ENCODE measurements around the gene FAHD1.
"Not testable (repeated sequence)": the region's sequence is repeated elsewhere in the genome, so short reads cannot be mapped to it uniquely, and the experiment has no call there.

FAHD1 gene

DNA sequence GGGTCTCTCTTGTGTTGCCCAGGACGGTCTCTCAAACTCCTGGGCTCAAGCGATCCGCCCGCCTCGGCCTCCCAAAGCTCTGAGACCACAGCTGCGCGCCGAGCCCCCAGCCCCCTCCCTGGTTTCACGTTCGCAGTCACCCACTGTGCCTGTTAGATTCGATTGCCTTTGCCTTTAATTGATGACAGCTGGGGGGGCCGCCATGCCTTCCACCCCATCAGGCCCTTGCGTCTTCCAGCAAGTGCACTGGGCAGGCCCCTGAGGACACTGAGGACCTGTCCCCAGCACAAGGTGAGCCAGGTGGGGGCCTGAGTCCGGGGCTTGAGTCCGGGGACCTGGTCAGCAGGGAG lies 36.8 kb upstream of the FAHD1 start:
- no peak for FAIRE-seq

DNA sequence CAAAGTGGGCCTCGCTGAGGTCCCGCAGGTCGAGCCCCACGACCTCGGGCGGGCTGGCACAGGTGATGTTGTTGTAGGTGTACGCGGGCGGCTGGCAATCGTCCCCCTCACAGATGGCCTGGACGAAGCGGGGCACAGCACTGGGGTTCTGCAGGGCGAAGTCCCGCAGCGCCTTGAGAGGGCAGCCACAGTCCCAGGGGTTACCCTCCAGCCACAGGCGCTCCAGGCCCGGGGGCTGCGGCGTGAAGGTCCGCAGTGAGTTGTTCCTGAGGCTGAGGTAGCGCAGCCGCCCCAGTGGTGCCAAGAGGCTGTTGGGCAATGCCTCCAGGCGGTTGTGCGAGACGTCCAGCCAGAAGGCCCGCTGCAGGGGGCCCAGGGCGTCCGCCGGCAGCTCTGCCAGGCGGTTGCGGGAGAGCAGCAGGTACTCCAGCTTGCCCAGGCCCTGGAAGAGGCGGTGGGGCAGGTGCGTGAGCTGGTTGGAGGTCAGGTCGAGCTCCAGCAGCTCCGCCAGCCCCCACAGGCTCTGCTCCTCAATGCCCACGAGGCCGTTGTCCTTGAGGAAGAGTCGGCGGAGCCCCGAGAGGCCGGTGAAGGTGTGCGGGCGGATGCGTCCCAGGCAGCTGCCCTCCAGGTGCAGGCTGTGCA lies 36.3 kb upstream of the FAHD1 start:
- no peak for FAIRE-seq

DNA sequence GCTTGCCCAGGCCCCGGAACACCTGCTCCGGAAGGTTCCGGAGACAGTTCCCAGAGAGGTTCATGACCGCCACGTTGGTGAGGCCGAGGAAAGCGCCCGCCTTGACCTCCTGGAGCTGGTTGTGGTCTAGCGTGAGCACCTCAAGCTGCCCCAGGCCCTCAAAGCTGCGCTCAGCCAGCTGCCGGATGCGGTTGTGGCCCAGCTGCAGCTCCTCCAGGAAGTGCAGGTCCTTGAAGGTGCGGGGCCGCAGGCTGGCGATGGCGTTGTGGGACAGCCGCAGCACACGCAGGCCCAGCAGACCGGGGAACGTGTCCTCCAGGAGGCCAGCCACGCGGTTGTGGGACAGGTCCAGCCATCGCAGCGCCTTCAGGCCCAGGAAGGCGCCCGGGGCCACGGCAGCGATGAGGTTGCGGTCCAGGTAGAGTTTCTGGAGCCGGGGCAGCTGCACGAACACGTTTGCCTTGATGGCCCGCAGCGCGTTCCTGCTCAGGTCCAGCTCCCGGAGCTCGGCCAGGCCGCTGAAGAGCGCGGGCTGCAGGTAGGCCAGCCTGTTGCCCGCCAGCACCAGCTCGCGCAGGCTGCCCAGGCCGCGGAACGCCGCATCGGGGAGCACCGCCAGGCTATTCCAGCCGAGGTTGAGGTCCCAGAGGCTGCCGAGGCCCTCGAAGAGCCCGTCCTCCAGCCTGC lies 35.6 kb upstream of the FAHD1 start:
- no peak for FAIRE-seq

DNA sequence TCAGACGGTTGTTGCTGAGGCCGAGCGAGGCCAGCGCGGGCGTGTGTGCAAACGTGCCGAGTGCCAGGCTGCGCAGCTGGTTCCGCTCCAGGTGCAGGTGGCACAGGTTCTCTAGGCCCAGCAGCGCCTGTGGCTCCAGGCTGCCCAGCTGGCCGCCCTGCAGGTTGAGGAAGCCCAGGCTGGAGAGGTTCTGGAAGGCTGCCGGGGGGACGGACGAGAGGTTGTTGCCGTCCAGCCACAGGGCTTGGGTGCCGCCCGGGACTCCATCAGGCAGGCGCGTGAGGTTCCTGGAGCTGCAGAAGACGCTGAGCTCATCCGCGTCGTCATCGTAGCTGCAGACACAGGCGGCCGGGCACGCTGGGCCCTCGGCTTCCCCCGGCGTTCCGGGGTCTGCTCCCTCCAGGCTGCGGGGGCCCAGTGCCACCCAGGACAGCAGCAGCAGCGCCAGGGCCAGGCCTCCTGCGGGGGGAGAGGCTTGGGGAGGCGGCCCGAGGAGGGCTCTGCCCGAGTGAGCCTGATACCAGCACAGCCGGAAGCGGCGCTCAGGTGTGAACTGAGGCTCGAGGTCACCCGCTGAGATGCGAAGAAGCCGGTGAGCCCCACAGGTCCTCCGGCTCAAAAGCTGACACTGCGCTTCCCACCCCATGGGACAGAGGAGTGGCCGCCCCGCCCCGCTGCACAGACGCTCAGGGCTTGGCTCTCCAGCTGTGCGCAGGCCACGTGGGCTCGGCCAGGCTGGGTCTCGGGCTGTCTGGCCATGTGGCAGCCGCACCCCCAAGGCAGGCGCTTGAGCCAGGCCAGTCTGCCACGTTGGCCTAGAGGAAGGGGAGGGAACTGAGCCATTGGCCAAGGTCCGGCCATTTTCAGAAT lies 34.8 kb upstream of the FAHD1 start:
- no peak for FAIRE-seq

DNA sequence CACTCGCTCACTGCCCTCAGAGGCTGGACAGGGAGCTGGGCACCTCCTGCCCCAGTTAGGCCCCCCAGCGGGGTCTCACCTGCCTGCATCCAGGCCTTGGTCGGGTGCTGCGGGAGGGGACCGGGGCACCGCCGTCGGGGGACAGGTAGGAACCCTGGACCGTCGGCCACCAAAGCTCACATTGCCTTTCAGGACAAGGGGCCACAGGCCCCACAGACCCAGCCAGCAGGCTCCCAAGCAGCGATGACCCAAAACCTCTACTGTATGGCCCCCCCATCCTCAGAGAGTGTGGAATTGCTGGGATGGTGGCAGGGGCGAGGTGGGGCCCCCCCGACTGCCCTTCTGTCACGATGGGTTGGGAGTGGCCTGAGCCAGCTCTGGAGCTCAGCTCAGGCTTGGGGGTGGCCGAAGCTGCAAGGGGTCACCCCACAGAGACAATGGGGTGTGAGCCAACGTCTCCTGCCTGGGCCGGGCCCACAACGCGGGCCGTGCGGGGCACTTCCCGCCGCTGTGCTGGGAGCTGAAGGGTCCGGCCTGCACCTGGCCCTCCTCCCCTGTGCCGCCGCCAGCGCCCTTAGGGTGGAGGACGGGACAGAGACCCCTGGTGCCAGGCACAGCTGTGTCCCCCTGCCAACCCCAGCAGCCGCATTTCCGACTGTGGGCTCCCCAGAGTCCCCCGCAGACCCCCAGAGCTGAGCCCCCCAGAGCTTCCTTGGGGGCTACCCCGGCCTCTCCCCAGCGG lies 34.0 kb upstream of the FAHD1 start:
- FAIRE-seq = no peak

DNA sequence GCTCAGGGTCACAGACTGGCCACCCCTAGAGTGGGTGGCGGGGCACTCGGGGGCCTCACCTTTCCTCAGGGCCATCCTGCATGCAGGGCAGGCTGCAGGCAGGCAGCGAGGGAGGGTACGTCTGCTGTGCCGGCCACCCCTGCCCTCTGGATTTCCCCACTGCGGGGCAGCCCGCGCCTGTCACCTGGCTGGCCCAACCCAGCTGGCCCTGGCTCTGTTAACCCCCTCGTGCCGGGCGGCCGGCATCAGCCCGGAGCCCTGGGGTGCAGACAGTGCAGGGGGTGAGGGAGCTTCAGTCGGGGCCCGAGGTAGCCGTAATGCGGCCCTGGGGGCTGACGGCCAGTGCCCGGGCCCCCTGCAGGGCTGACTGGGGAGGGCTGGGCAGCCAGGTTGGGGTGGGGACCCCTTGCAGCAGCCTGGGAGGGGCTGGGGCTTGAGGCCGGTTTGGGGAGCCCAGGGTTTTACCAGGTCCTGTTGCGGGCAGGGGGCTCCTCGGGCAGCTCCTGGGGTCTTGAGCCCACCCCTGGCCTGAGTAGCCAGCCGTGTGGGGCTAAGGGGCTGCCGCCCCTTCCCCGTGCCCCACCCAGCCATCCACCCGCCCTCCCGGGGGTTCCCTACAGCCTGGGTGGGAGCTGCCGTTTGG lies 33.3 kb upstream of the FAHD1 start, which contains the start of gene IGFALS:
Gene IGFALS (minus strand): TSS at position 128 of the 643 bp plus-strand sequence. CDS start 53 bp downstream, at position 75.
- FAIRE-seq = no peak

DNA sequence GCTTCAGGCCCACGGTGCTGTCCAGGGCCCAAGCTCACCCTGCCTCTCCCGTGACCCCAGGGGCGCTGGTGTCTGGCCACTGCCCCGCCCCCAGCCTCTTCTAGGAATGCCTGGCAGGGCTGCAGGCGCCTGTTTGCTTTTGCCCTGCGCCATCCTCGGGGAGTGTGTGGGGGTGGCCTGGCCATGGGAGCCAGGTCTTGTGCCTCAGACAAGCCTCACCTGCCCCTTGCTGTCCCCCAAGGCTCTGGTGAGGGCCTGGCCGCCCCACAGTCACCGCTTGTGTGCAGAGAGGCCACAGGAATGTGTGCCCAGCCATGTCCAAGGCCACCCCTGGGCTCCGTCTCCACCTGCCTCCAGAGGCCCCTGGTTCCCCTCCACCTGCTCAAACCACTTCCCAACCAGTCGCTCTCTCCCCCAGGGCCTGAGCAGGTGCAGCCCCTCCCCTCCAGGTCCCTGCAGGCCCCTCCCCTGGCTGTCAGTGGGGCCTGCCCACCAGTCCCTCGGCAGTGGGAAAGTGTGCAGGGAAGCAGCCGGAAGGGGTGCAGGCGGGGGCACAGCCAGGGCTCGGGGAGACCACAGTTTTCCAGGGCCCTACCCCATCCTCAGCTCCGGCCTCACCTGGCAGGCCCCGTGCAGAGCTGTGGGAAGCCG lies 32.7 kb upstream of the FAHD1 start:
- FAIRE-seq = no peak

DNA sequence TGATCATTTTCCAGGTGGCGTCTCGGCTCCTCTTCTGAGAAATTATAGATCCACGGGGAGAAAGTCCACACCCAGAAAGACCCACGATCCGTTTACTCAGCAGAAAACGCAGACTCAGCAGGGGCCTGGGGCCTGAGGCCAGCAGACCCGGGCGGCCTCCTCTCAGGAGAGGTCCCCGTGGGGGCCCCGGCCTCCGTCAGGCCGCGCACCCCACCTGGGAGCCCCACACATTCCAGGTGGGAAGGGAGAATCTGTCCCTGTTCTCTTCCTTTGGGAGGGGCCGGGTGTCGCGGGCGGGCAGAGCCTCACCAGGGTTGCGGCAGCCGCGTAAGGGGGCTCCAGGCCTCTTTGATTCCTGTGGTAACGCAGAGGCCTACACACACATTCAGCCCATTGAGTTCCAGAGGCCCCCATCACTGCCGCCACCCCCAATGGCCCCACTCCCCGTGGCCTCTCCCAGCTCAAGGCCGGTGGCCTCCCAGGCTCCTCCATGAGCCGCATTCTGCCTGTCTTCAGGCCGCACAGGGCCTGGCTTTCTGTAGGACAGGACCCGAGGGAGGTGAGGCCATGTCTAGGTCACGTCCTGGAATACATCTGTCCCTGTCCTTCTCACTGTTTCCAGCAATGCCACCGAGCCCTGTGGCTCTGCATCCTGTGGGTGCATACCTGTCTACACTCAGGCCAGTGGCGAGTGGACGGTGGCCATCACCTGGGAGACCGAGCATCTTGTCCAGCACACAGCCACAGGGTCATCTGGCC lies 31.9 kb upstream of the FAHD1 start:
- FAIRE-seq = no peak

DNA sequence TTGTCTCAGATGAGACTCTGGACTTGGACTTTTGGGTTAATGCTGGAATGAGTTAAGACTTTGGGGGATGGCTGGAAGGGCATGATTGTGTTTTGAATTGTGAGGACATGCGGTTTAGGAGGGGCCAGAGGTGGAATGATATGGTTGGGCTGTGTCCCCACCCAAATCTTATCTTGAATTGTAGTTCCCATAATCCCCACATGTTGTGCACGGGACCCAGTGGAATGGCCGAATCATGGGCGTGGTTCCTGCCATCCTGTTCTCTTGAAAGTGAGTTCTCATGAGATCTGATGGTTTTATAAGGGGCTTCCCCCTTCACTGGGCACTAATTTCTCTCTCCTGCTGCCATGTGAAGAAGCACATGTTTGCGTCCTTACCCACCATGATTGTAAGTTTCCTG lies 27.7 kb upstream of the FAHD1 start:
- FAIRE-seq = not testable (repeated sequence)

DNA sequence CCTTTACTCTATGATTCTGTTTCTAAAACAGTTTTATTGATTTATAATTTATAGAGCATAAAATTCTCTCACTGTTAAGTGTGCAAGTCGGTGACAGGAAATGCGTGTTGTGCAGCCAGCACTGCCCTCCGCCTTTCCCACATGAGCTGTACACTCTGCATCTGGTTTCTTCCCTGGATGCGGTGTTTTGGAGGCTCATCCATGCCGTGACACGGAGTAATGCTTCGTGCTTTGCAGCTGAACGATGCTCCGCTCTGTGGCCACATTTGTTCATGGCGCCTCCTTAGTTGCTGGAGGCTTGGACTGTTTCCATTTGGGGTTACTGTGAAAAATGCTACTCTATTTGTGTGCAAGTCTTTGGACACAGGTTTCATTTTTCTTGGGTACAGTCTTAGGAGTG lies 26.3 kb upstream of the FAHD1 start:
- FAIRE-seq = no peak

DNA sequence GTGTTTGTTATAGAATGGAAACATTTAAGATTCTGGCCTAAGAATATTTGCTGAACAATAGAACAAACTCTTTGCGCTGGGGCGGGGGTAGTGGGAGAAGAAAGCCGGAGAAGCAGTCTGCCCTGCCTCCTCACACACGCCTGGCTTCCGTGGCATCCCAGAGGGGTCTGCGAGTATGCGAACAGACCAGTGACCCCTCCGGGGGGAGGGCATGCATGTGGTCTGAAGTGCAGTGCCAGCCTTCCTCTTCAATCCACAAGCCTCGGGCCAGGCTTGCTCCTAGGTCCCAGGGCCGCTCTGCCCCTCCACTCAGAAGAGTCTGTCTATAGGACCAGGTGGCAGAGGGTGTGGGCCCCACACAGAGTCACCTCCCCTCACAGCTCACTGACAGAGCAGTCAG lies 19.4 kb upstream of the FAHD1 start:
- no peak for FAIRE-seq

DNA sequence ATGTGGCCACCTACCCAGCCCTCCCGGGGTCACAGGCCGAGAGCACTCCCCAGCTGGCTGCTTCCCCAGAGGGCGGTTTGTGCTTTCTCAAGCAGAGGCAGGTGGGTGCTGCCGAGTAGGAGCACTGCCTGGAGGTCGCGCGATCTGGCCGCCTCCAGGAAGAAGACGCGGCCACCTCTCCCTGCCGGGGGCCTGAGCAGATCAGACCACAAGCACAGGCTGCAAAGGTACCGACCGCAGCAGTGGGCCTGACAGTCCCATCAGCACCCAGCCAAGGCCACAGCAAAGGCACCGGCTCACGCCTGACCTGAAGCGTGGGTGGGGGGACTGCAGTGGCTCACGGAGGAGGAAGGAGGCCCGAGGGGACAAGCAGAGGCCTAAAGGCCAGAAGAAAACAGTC lies 18.3 kb upstream of the FAHD1 start:
- no peak for FAIRE-seq

DNA sequence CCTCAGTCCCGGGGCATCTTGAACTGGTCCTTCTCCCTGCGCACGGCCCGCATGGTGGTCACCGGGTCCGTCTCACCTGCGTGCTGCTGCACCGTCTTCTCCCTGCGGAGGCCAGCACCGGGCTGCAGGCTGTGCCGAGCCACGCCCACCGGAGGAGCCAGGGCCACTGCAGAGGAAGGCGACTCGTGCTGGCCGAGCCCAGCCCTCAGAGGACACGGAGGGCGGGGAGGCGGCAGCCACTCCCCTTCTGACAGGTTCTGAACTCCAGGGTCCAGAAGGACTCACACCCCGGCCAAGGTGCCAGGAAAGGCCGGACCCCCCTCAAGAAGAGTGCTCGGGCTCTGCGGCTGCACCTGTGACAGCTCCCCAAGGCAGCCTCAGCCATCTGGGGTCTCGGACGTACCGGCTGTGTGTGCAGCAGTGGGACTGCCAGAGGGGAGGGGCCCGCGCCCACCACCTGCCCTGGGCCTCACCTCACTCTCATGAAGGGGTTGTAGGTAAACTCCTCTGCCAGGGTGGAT lies 17.7 kb upstream of the FAHD1 start:
- no peak for FAIRE-seq

DNA sequence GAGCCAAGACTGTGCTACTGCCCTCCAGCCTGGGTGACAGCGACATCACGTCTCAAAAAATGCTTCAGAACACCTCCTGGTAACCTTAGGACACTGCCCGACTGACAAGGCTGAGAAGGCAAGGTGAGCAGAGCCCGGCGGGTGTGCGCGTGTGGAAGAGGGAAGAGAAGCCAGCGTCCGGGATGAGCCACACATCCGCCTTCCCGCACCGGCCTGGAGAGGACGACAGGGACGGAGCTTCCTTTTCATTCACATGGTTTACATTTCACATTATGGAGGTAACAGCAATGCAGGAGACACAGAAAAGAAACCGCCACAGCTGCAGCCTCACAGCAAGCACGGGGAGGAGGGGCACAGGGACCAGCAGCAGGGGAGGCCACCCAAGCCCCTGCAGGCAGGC lies 16.9 kb upstream of the FAHD1 start:
- FAIRE-seq = no peak

DNA sequence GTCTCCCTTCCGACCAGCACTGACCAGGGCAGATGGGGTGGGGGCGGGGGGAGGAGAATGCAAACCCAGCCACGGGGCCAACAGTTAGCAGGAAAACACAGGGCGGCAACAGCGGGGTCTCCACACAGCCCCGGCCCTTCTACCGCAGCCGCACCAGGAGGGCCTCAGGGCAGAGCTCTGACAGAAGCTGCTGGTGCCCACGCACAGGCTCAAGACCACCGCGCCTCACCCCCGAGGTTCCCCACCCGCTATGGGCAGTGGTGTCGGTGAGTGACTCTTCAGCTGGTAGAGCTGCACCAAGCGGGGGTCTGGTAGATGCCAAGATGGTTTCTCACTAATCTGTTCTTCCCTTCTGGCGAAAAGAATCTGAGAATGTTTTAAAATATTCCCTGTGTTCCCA lies 16.5 kb upstream of the FAHD1 start:
- FAIRE-seq = no peak

DNA sequence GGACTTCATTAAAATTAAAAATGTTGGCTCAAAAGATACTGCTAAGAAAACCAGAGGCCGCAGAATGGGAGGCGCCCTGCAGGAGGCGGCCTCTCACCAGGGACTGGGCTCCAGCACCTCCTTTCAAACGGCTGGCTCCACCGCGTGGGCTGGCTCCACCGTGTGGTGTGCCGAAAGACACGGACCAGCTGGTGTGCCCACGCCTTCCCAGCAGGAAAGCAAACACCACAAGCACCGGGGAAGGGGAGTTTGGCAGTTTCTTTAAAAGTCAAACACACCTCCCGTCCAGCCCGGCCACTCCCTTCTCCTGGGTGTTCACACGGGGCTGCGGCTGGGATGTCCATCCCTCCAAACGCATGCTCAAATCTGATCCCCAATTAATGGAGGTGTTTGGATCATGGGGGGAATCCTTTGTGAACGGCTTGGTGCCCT lies 14.3 kb upstream of the FAHD1 start:
- FAIRE-seq = no peak

DNA sequence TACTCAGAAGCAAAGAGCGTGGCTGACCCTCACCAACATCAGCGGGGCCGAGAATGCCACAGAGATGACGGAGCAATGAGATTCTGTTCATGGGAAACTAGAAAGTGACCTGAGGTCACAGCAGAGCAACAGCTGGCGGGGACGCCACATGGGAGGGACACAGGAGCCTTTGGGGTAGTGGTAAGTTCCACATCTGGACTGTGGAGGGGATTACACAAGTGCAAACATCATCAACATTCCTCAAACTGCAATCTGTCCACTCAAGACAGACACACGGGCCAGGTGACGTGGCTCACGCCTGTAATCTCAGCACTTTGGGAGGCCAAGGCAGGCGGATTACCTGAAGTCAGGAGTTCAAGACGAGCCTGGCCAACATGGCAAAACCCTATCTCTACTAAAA lies 11.5 kb upstream of the FAHD1 start:
- no peak for FAIRE-seq

DNA sequence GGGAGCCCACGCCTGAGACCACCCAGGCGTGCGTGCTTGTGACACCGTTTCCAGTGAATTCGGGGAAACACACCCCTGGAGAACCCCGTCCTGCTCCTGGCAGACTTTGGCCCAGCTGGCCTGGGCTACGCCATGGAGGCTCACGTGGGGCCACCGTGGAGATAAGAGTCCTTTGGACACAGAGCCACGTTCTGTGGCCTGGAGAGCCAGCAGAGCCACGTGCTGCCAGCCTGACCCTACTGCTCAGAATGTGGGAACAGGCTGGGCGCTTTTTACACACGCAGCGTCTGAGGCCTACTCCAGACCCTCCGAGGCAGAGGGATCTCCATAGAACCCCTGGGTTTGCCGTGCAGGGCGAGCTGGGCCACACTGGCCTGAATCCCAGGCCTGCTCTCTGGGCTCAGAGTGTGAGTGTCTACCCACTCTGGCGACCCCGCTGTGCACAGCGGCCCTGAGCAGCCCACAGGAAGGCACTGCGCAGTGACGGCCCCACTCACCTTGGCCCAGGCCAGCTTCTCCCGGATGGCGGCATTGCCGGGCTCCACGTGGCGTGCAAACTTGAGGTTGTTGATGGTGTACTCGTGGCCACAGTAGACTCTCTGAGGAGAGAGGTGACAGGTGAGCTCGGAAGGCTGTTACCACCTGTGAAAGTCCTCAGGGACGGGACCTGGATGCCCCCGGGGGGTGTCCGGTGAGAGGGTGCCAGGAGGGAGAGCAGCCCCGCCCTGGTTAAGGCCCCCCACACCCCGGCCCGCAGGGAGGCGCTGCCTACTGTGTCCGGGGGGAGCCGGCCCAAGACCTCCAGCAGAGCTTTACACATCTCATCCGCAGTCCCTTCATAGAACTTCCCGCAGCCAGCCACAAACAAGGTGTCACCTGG lies 10.4 kb upstream of the FAHD1 start:
- no peak for FAIRE-seq

DNA sequence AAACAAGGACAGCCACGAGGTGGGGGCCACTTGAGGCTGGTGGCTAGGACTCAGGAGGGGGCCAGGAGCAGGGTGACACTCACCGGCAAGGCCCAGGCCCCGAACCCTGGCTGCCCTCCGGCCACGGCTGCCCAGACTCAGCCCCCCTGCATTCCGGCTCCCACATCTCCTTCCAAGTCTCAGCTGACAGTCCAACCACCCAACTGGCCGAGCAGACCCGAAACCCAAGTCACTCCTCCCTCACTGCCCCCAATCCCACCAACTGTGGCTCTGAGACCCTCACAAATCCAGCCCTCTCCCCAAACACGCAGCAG lies 9.8 kb upstream of the FAHD1 start:
- no peak for FAIRE-seq

DNA sequence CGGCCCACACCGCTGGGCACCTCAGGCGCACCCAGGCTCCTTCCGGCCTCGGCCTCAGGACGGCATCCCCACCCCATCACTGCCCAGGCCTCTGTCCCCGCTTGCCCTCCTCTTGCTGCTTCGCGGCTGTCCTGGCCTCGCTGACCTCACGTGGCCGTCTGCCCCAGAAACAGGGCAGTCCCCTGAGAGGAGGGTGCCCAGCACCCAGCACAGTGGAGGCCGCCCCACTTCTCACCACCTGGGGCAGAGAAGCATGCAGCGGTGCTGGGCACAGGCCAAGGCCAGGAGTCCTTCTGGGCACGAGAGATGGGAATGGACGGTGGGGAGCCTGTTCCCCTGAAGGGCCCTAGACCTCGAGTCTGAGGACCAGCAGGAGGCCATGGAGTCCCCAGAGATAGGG lies 9.3 kb upstream of the FAHD1 start:
- FAIRE-seq = no peak

Data from G401.6 (cell line).